MM.1S (cell line): ENCODE measurements around the gene TMPRSS11D.

ENCODE experiments used
- DNase-seq: peaks from one replicate; pipeline ENCODE4 v3.0.0-alpha.2; 2015
- H2AFZ ChIP-seq: fragments of 300-600 bp; sonication (generic); 2 replicates; pipeline ENCODE4 v1.6.0; 2016; ENCODE audit warnings: antibody characterized with exemption, low read length
- H3F3A ChIP-seq: fragments of 300-600 bp; sonication (generic); 2 replicates; pipeline ENCODE4 v1.6.1; 2016; ENCODE audit warnings: mild to moderate bottlenecking, antibody characterized with exemption, low read length, moderate library complexity, mixed read lengths; ENCODE audit not compliant: insufficient read depth
- H3K27ac ChIP-seq: fragments of 300-600 bp; sonication (generic); 2 replicates; pipeline ENCODE4 v1.5.1; 2016; ENCODE audit warnings: mild to moderate bottlenecking, low read length
- H3K27me3 ChIP-seq: fragments of 300-600 bp; sonication (generic); replicated peaks from 2 replicates; pipeline ENCODE4 v1.6.0; 2016; ENCODE audit warnings: low read length; ENCODE audit not compliant: insufficient read depth
- H3K36me3 ChIP-seq: fragments of 300-600 bp; sonication (generic); replicated peaks from 2 replicates; pipeline ENCODE4 v1.6.1; 2016; ENCODE audit warnings: mild to moderate bottlenecking, low read length, mixed read lengths; ENCODE audit not compliant: insufficient read depth
- H3K4me1 ChIP-seq: fragments of 300-600 bp; sonication (generic); 2 replicates; pipeline ENCODE4 v1.6.1; 2016; ENCODE audit warnings: low read length, mixed read lengths
- H3K4me2 ChIP-seq: fragments of 300-600 bp; sonication (generic); 2 replicates; pipeline ENCODE4 v1.6.0; 2016; ENCODE audit warnings: low read depth, low read length
- H3K4me3 ChIP-seq: fragments of 300-600 bp; sonication (generic); 2 replicates; pipeline ENCODE4 v1.5.1; 2016; ENCODE audit warnings: low read length, mixed read lengths
- H3K79me2 ChIP-seq: fragments of 300-600 bp; sonication (generic); 2 replicates; pipeline ENCODE4 v1.6.1; 2016; ENCODE audit warnings: mixed run types, low read length, mixed read lengths
- H3K9ac ChIP-seq: fragments of 300-600 bp; sonication (generic); 2 replicates; pipeline ENCODE4 v1.6.1; 2016; ENCODE audit warnings: low read length, mixed read lengths
- H3K9me2 ChIP-seq: fragments of 300-600 bp; sonication (generic); replicated peaks from 2 replicates; pipeline ENCODE4 v1.6.1; 2016; ENCODE audit warnings: mild to moderate bottlenecking, low read length, mixed read lengths; ENCODE audit not compliant: insufficient read depth
- H3K9me3 ChIP-seq: fragments of 300-600 bp; sonication (generic); replicated peaks from 2 replicates; pipeline ENCODE4 v1.6.1; 2016; ENCODE audit warnings: mild to moderate bottlenecking, low read length, mixed read lengths; ENCODE audit not compliant: insufficient read depth
- H4K20me1 ChIP-seq: fragments of 300-600 bp; sonication (generic); 2 replicates; pipeline ENCODE4 v1.6.1; 2016; ENCODE audit warnings: mild to moderate bottlenecking, low read length, moderate library complexity, mixed read lengths; ENCODE audit not compliant: insufficient read depth
- EZH2 ChIP-seq: fragments of 300-600 bp; sonication (generic); optimal IDR thresholded peaks from 2 replicates; pipeline ENCODE3; 2017; ENCODE audit warnings: low read depth, mild to moderate bottlenecking, antibody characterized with exemption, low read length, mixed read lengths
- EZH2phosphoT487 ChIP-seq: fragments of 300-600 bp; sonication (generic); IDR thresholded peaks from 2 replicates; pipeline ENCODE4 v1.6.1; 2018; ENCODE audit warnings: antibody characterized with exemption, low read length
- TF ChIP-seq, protein P1 (sequence below): fragments of 300-600 bp; sonication (generic); IDR thresholded peaks from 2 replicates; pipeline ENCODE4 v1.5.1; 2016; ENCODE audit warnings: antibody characterized with exemption, low read length, mixed read lengths

Gene TMPRSS11D

DNA sequence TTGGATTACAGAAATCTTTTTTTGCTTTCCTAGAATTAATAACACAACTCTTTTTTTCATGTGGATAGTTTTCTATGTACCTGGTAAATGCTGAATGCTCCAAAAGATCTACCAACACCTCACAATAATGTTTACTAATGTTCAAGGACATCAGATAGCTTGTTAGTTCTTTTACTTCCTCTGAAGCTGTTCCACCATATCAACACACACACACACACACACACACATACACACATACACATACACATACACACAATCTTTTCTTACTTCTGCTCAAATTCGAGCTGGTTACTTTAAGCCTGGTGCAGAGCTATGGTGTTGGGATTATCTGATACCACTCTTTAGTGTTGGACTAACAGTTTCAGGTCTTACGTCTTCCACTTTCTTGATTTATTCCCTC lies 28.3 kb upstream of the TMPRSS11D start:
- Histone ChIP-seq H3K9me3 (no peaks in the 10 kb centered on the region), H3K79me2 (no peaks in the 10 kb centered on the region), H3F3A (no peaks in the 10 kb centered on the region), H3K27ac (no peak overlapping the region), H3K4me2 (no peak overlapping the region), H3K9me2 (no peaks in the 10 kb centered on the region), H3K4me3 (no peak overlapping the region), H3K36me3 (no peaks in the 10 kb centered on the region), H3K9ac (no peak overlapping the region), H4K20me1 (no peaks in the 10 kb centered on the region), H3K4me1 (no peaks in the 10 kb centered on the region), H2AFZ (no peak overlapping the region), H3K27me3 (no peaks in the 10 kb centered on the region)
- TF ChIP-seq EZH2, result no peak
- TF ChIP-seq, protein P1, sequence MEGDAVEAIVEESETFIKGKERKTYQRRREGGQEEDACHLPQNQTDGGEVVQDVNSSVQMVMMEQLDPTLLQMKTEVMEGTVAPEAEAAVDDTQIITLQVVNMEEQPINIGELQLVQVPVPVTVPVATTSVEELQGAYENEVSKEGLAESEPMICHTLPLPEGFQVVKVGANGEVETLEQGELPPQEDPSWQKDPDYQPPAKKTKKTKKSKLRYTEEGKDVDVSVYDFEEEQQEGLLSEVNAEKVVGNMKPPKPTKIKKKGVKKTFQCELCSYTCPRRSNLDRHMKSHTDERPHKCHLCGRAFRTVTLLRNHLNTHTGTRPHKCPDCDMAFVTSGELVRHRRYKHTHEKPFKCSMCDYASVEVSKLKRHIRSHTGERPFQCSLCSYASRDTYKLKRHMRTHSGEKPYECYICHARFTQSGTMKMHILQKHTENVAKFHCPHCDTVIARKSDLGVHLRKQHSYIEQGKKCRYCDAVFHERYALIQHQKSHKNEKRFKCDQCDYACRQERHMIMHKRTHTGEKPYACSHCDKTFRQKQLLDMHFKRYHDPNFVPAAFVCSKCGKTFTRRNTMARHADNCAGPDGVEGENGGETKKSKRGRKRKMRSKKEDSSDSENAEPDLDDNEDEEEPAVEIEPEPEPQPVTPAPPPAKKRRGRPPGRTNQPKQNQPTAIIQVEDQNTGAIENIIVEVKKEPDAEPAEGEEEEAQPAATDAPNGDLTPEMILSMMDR, result no peak
- TF ChIP-seq EZH2phosphoT487, result no peak
- DNase-seq, result no peak

DNA sequence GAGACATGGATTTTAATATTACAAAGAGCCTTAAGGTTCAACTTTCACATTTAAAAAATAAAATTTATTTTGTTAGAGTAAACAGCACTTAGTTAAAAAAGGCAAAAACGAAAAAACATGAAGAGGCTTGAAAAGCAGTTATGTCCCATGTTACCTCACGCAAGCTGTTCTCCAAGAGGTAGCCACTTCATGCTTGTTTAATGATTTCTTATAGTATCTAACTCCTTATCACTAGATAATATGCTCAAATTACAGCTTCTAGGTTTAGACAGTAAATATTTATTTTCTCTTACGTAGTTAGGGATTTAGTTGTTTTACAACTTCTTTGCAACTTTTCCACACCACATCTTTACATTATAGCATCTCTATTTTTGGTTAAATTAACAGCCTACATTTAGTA lies 27.8 kb upstream of the TMPRSS11D start:
- TF ChIP-seq, protein P1, result no peak
- TF ChIP-seq EZH2, result no peak
- H2AFZ ChIP-seq, result no peak overlapping the region
- H4K20me1 ChIP-seq, result no peaks in the 10 kb centered on the region
- H3K79me2 ChIP-seq, result no peaks in the 10 kb centered on the region
- no peak overlapping the region for H3K27ac ChIP-seq
- no peaks in the 10 kb centered on the region for H3K9me2 ChIP-seq
- DNase-seq, result no peak
- H3K9ac ChIP-seq, result no peak overlapping the region
- H3K4me3 ChIP-seq, result no peak overlapping the region
- H3K4me2 ChIP-seq, result no peak overlapping the region
- H3K4me1 ChIP-seq, result no peaks in the 10 kb centered on the region
- no peaks in the 10 kb centered on the region for H3F3A ChIP-seq
- no peaks in the 10 kb centered on the region for H3K36me3 ChIP-seq
- no peaks in the 10 kb centered on the region for H3K27me3 ChIP-seq
- no peaks in the 10 kb centered on the region for H3K9me3 ChIP-seq

DNA sequence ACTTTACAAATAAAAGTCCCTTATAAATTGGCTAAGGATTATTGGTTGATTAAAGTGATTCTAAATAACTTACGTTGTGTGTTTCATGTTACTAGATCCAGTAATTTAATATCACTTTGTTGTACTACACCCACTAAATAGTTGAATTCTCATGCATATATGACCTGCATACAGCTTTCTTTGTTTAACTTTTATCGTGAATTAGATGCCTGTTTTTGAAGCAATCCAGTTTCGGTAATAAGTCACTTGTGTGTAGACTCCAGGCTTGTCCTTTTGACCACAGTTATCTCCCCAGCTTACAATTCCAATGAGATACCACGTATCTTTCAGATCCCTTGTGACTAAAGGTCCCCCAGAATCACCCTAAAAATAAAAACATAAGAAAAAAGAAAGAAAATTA lies 27.3 kb upstream of the TMPRSS11D start:
- no peak overlapping the region for H3K4me3 ChIP-seq
- H3K27ac ChIP-seq, result no peak overlapping the region
- H3K27me3 ChIP-seq, result no peaks in the 10 kb centered on the region
- no peak for DNase-seq
- H3K9ac ChIP-seq, result no peak overlapping the region
- H3K9me3 ChIP-seq, result no peaks in the 10 kb centered on the region
- H4K20me1 ChIP-seq, result no peaks in the 10 kb centered on the region
- no peaks in the 10 kb centered on the region for H3F3A ChIP-seq
- no peaks in the 10 kb centered on the region for H3K36me3 ChIP-seq
- no peaks in the 10 kb centered on the region for H3K4me1 ChIP-seq
- TF ChIP-seq EZH2, result no peak
- TF ChIP-seq, protein P1, result no peak
- H2AFZ ChIP-seq, result no peak overlapping the region
- no peaks in the 10 kb centered on the region for H3K79me2 ChIP-seq
- no peak overlapping the region for H3K4me2 ChIP-seq
- no peaks in the 10 kb centered on the region for H3K9me2 ChIP-seq

DNA sequence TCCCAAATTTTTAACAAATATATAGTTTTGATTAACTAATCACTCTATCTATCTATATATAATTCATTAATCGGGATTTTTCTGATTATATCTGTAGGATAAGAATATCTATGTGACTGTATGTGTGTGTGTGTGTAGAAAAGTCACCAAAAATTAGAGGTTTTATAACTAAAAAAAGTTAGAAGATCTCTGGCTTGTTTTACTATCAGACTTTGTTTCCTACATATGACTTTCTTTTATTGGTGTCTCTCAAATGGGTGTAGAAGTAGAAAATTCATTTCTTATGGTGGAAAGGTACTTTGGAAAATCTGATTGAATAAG lies 26.7 kb upstream of the TMPRSS11D start:
- H2AFZ ChIP-seq, result no peak overlapping the region
- H3K4me1 ChIP-seq, result no peaks in the 10 kb centered on the region
- no peak overlapping the region for H3K27ac ChIP-seq
- H3K4me2 ChIP-seq, result no peak overlapping the region
- H3K9me2 ChIP-seq, result no peaks in the 10 kb centered on the region
- no peak for DNase-seq
- no peaks in the 10 kb centered on the region for H3F3A ChIP-seq
- H3K36me3 ChIP-seq, result no peaks in the 10 kb centered on the region
- TF ChIP-seq EZH2, result no peak
- TF ChIP-seq, protein P1, result no peak
- no peak for TF ChIP-seq EZH2phosphoT487
- H3K4me3 ChIP-seq, result no peak overlapping the region
- no peak overlapping the region for H3K9ac ChIP-seq
- H3K9me3 ChIP-seq, result no peaks in the 10 kb centered on the region
- no peaks in the 10 kb centered on the region for H4K20me1 ChIP-seq
- H3K27me3 ChIP-seq, result no peaks in the 10 kb centered on the region
- no peaks in the 10 kb centered on the region for H3K79me2 ChIP-seq
